Spleen (tissue), 11 donors: ENCODE measurements around the gene IL36RN. TPM values are rescaled to one million over a fixed set of nuclear protein-coding genes. Genes with fewer than 3 reads are reported as not detected.

Experiments
- DNase-seq: peaks from one replicate; pipeline ENCODE4 v3.0.0-alpha.2; 2020
- H3K27ac ChIP-seq, 8 donors: fragments of 200-600 bp; sonication (generic) in 7 of 8; 1 replicate in 4 of 8; 2 replicates in 4 of 8; pipeline versions ENCODE4 v1.5.0 to v1.8.0; 2016 to 2021; ENCODE audit warnings: inconsistent platforms in 4 of 8, mild to moderate bottlenecking in 4 of 8, moderate library complexity in 1 of 8
- H3K27me3 ChIP-seq, 7 donors: fragments of 200-600 bp; sonication (generic) in 6 of 7; replicated peaks in 1 of 7; 1 replicate in 4 of 7; 2 replicates in 3 of 7; pipeline versions ENCODE4 v1.5.0 to v1.8.0; 2016 to 2021; ENCODE audit warnings: inconsistent platforms in 3 of 7, mild to moderate bottlenecking in 1 of 7
- H3K36me3 ChIP-seq, 6 donors: fragments of 200-600 bp; sonication (generic) in 5 of 6; 1 replicate in 4 of 6; 2 replicates in 2 of 6; pipeline versions ENCODE4 v1.5.0 to v1.8.0; 2016 to 2021; ENCODE audit warnings: inconsistent platforms in 2 of 6
- H3K4me1 ChIP-seq, 6 donors: fragments of 200-600 bp; sonication (generic) in 5 of 6; 1 replicate in 3 of 6; 2 replicates in 3 of 6; pipeline versions ENCODE4 v1.5.0 to v1.8.0; 2016 to 2021; ENCODE audit warnings: inconsistent platforms in 3 of 6
- H3K4me3 ChIP-seq, 8 donors: fragments of 200-600 bp; sonication (generic) in 7 of 8; 1 replicate in 4 of 8; 2 replicates in 4 of 8; pipeline versions ENCODE4 v1.5.0 to v1.8.0; 2016 to 2021; ENCODE audit warnings: inconsistent platforms in 4 of 8, mild to moderate bottlenecking in 4 of 8, moderate library complexity in 2 of 8
- H3K9me3 ChIP-seq, 8 donors: fragments of 200-600 bp; sonication (generic) in 7 of 8; 1 replicate in 4 of 8; 2 replicates in 4 of 8; pipeline versions ENCODE4 v1.5.0 to v1.8.0; 2016 to 2021; ENCODE audit warnings: inconsistent platforms in 4 of 8
- CTCF ChIP-seq, 11 experiments: fragments of 200-600 bp in 7 of 11; fragments of 450-650 bp in 4 of 11; sonication (generic) in 4 of 11; IDR thresholded peaks in 8 of 11; conservative IDR thresholded peaks in 3 of 11; 1 replicate in 7 of 11; 2 replicates in 4 of 11; pipeline versions ENCODE4 v1.4.0 to v1.8.0; 2016 to 2021; ENCODE audit warnings: antibody characterized with exemption in 11 of 11, inconsistent platforms in 4 of 11, mild to moderate bottlenecking in 1 of 11
- POLR2A ChIP-seq, 3 donors: fragments of 450-650 bp; IDR thresholded peaks; one replicate each; pipeline ENCODE4 v1.5.1; 2017; ENCODE audit warnings: antibody characterized with exemption in 3 of 3, mild to moderate bottlenecking in 1 of 3
- POLR2AphosphoS5 ChIP-seq, 3 donors: sonication (generic); formaldehyde crosslinking; IDR thresholded peaks; one replicate each; pipeline ENCODE4 v1.5.1; 2017; ENCODE audit warnings: antibody characterized with exemption in 3 of 3
- WGBS, 5 donors: extraction: QIAGEN DNeasy Blood & Tissue Kit in 3 of 5; methylation state at CpG; one replicate each; pipeline versions ENCODE4 v1.1.5 to v1.1.7; 2013 to 2018; 5-methylcytosine and 5-hydroxymethylcytosine counted together
- intact Hi-C: fragments of 100-400 bp; cut with DNase I; formaldehyde crosslinking; loops from one replicate; pipeline ENCODE4 v1.15.0; 2023; ENCODE audit warnings: low total_unique reads
- polyA plus RNA-seq, 3 donors: library from polyadenylated mRNA; stranded (reverse); fragments of 200-250 nt; gene quantifications; one replicate each; pipeline ENCODE4 v1.2.1, GENCODE V29; 2013
- total RNA-seq, 7 donors: library from RNA; depleted of rRNA in 3 of 7; stranded (reverse); fragments of >200 nt in 3 of 7; fragmentation: NEBNext Ultra II Directional in 4 of 7; extraction: Animal tissue kit (Norgen Biotek cat#: 25700) in 4 of 7; gene quantifications; one replicate each; pipeline versions ENCODE4 v1.1.0 to v1.2.1, GENCODE V29; 2016 to 2021
- donor health status: healthy with polysubstance abuse.
- donor health status: DM: no; HTN: no; CAD: no; lungs with moderate emphysema.
- donor health status: DM: no; HTN: no; CAD: no.
- donor health status: Bipolar disorder and iron deficiency.
- donor health status: healthy.
- donor health status: DM: no; HTN: no; CAD: no.
- donor health status: DM: yes; HTN: yes; CAD: no.

Gene IL36RN
- total and polyA plus RNA-seq, 10 donors = not detected

- H3K4me3 ChIP-seq = no peak overlapping the region
- H3K36me3 ChIP-seq = no peaks in the 10 kb centered on the region
- WGBS, 5 donors = 77 to 94% (median 83%) methylated on average over 2 of the region's 2 CpGs
- H3K27ac ChIP-seq = no peak overlapping the region
- H3K27me3 ChIP-seq = peaks cover 0 to 31% (median 0%) of the 10 kb centered on the region in 7 donors
- DNase-seq = no peak
- H3K4me1 ChIP-seq = no peaks in the 10 kb centered on the region
- H3K9me3 ChIP-seq = peaks cover 0 to 6% (median 0%) of the 10 kb centered on the region in 8 donors
- no peak for TF ChIP-seq POLR2A (IDR thresholded peaks at IDR 0.05)
- no peak for TF ChIP-seq CTCF (IDR thresholded peaks at IDR 0.05 in 8 of 11, conservative IDR thresholded peaks at IDR 0.05 in 3 of 11)
- no peak for TF ChIP-seq POLR2AphosphoS5 (IDR thresholded peaks at IDR 0.05)
- intact Hi-C loops = no loop called here
These were observed 43.3 kb upstream of the IL36RN start for GRCh38 chr2:113015655-113016054.

- H3K27ac ChIP-seq = no peak overlapping the region
- no peak for DNase-seq
- no peaks in the 10 kb centered on the region for H3K36me3 ChIP-seq
- peaks cover 0 to 6% (median 0%) of the 10 kb centered on the region in 8 donors for H3K9me3 ChIP-seq
- 72 to 82% (median 77%) methylated on average over 3 of the region's 3 CpGs for WGBS, 5 donors
- peaks cover 0 to 43% (median 0%) of the 10 kb centered on the region in 7 donors for H3K27me3 ChIP-seq
- intact Hi-C loops = no loop called here
- no peaks in the 10 kb centered on the region for H3K4me1 ChIP-seq
- no peak overlapping the region for H3K4me3 ChIP-seq
- TF ChIP-seq POLR2A (IDR thresholded peaks at IDR 0.05) (no peak), POLR2AphosphoS5 (IDR thresholded peaks at IDR 0.05) (no peak), CTCF (IDR thresholded peaks at IDR 0.05 in 8 of 11, conservative IDR thresholded peaks at IDR 0.05 in 3 of 11) (no peak)
These were observed 40.5 kb upstream of the IL36RN start for GRCh38 chr2:113018509-113018908.

GRCh38 chr2:113021312-113021711 lies 37.7 kb upstream of the IL36RN start:
- intact Hi-C loops = no loop called here
- no peak overlapping the region for H3K4me3 ChIP-seq
- H3K27ac ChIP-seq = no peak overlapping the region
- 53 to 64% (median 60%) methylated on average over 4 of the region's 4 CpGs for WGBS, 5 donors
- no peaks in the 10 kb centered on the region for H3K4me1 ChIP-seq
- peaks cover 0 to 50% (median 0%) of the 10 kb centered on the region in 7 donors for H3K27me3 ChIP-seq
- H3K9me3 ChIP-seq = peaks cover 0 to 6% (median 0%) of the 10 kb centered on the region in 8 donors
- DNase-seq = no peak
- H3K36me3 ChIP-seq = no peaks in the 10 kb centered on the region
- TF ChIP-seq CTCF (IDR thresholded peaks at IDR 0.05 in 8 of 11, conservative IDR thresholded peaks at IDR 0.05 in 3 of 11) (no peak), POLR2A (IDR thresholded peaks at IDR 0.05) (no peak), POLR2AphosphoS5 (IDR thresholded peaks at IDR 0.05) (no peak)

- TF ChIP-seq POLR2A (IDR thresholded peaks at IDR 0.05) = no peak
- no peak for TF ChIP-seq POLR2AphosphoS5 (IDR thresholded peaks at IDR 0.05)
- no peak for TF ChIP-seq CTCF (IDR thresholded peaks at IDR 0.05 in 8 of 11, conservative IDR thresholded peaks at IDR 0.05 in 3 of 11)
- H3K4me1 ChIP-seq = no peaks in the 10 kb centered on the region
- H3K9me3 ChIP-seq = no peaks in the 10 kb centered on the region
- no peak overlapping the region for H3K4me3 ChIP-seq
- no peak overlapping the region for H3K27ac ChIP-seq
- DNase-seq = no peak
- 81 to 97% (median 89%) methylated on average over 2 of the region's 2 CpGs for WGBS, 5 donors
- intact Hi-C loops = no loop called here
- H3K27me3 ChIP-seq = peaks cover 0 to 66% (median 7%) of the 10 kb centered on the region in 7 donors
- no peaks in the 10 kb centered on the region for H3K36me3 ChIP-seq
These were observed 34.2 kb upstream of the IL36RN start for GRCh38 chr2:113024764-113025163.
